GM12878 (cell line): ENCODE results near the gene CSTA. TPM values are rescaled to one million over a fixed set of nuclear protein-coding genes. Genes with fewer than 3 reads are reported as not detected.

Source experiments
- CEBPB ChIP-seq, 2 experiments: fragments of 150-350 bp in 1 of 2; IDR thresholded peaks; 2 replicates each; pipeline ENCODE4 v1.6.1; 2012 to 2014; ENCODE audit warnings: low read depth in 2 of 2, low read length in 2 of 2, borderline replicate concordance in 1 of 2, inconsistent platforms in 1 of 2
- CHD4 ChIP-seq: fragments of 200-600 bp; sonication (generic); IDR thresholded peaks from 2 replicates; pipeline ENCODE4 v1.6.1; 2016; ENCODE audit warnings: mild to moderate bottlenecking
- CTCF ChIP-seq, 3 experiments: IDR thresholded peaks in 2 of 3; conservative IDR thresholded peaks in 1 of 3; 2 replicates each; pipeline ENCODE4 v1.5.1; 2011; ENCODE audit warnings: low read depth in 3 of 3, low read length in 3 of 3, mild to moderate bottlenecking in 3 of 3, control low read depth in 2 of 3, moderate library complexity in 2 of 3, inconsistent platforms in 1 of 3, mixed read lengths in 1 of 3; ENCODE audit not compliant: control insufficient read depth in 2 of 3, insufficient read depth in 1 of 3; ENCODE audit errors: extremely low read depth in 1 of 3
- CUX1 ChIP-seq: IDR thresholded peaks from 2 replicates; pipeline ENCODE4 v1.6.1; 2012; ENCODE audit warnings: improper control_type of control experiment, low read depth, low read length; ENCODE audit not compliant: insufficient replicate concordance
- GATAD2B ChIP-seq: fragments of 450-650 bp; conservative IDR thresholded peaks from 2 replicates; pipeline ENCODE4 v1.6.1; 2017; ENCODE audit warnings: low read depth, mild to moderate bottlenecking, moderate library complexity
- HCFC1 ChIP-seq: fragments of 150-350 bp; IDR thresholded peaks from 2 replicates; pipeline ENCODE4 v1.6.1; 2014; ENCODE audit warnings: low read length
- IKZF2 ChIP-seq, 2 experiments: fragments of 450-650 bp; IDR thresholded peaks; 2 replicates each; pipeline ENCODE4 v1.6.1; 2017; ENCODE audit warnings: mild to moderate bottlenecking in 2 of 2, moderate library complexity in 2 of 2
- NBN ChIP-seq: fragments of 450-650 bp; IDR thresholded peaks from 2 replicates; pipeline ENCODE4 v1.6.1; 2016
- POLR2A ChIP-seq: IDR thresholded peaks from 2 replicates; pipeline ENCODE4 v1.6.1; 2011; ENCODE audit warnings: low read depth, mild to moderate bottlenecking, low read length
- RAD21 ChIP-seq: IDR thresholded peaks from 2 replicates; pipeline ENCODE4 v1.6.1; 2011; ENCODE audit warnings: mild to moderate bottlenecking, low read depth, low read length, moderate library complexity; ENCODE audit not compliant: insufficient read depth
- RELB ChIP-seq: fragments of 450-650 bp; IDR thresholded peaks from 2 replicates; pipeline ENCODE4 v1.6.1; 2017; ENCODE audit warnings: low read depth, mild to moderate bottlenecking, moderate library complexity
- RUNX3 ChIP-seq: IDR thresholded peaks from 2 replicates; pipeline ENCODE4 v1.6.1; 2012; ENCODE audit warnings: low read length, inconsistent platforms
- SIX5 ChIP-seq: IDR thresholded peaks from 2 replicates; pipeline ENCODE4 v1.6.1; 2011; ENCODE audit warnings: mild to moderate bottlenecking, low read depth, low read length, moderate library complexity; ENCODE audit not compliant: severe bottlenecking
- SMARCA5 ChIP-seq: fragments of 450-650 bp; IDR thresholded peaks from 2 replicates; pipeline ENCODE4 v1.6.1; 2017; ENCODE audit warnings: mild to moderate bottlenecking
- SPI1 ChIP-seq: IDR thresholded peaks from 2 replicates; pipeline ENCODE4 v1.6.1; 2011; ENCODE audit warnings: low read depth, mild to moderate bottlenecking, low read length, moderate library complexity, borderline replicate concordance; ENCODE audit not compliant: insufficient read depth
- TCF12 ChIP-seq: IDR thresholded peaks from 2 replicates; pipeline ENCODE4 v1.6.1; 2011; ENCODE audit warnings: low read depth, mild to moderate bottlenecking, low read length
- YBX1 ChIP-seq: fragments of 450-650 bp; IDR thresholded peaks from 2 replicates; pipeline ENCODE4 v1.6.1; 2016; ENCODE audit warnings: antibody characterized with exemption
- YY1 ChIP-seq: IDR thresholded peaks from 2 replicates; pipeline ENCODE4 v1.6.1; 2011; ENCODE audit warnings: low read depth, mild to moderate bottlenecking, low read length
- ZNF384 ChIP-seq: IDR thresholded peaks from 2 replicates; pipeline ENCODE4 v1.6.1; 2012; ENCODE audit warnings: low read depth, mild to moderate bottlenecking, low read length, improper control_type of control experiment, borderline replicate concordance
- polyA plus RNA-seq, 11 experiments: library from polyadenylated mRNA; depleted of rRNA in 4 of 11; unstranded in 6 of 11; stranded (reverse) in 5 of 11; fragments of >200 nt; fragmentation: Nextera tagmentation in 4 of 11; fragmentation: Illumina TruSeq in 1 of 11; extraction: Ambion mirVana in 4 of 11; extraction: Trizol in 1 of 11; gene quantifications; 1 replicate in 1 of 11; 2 replicates in 10 of 11; pipeline versions ENCODE4 v1.2.1 to v1.2.3, GENCODE V29; 2011 to 2016; ENCODE audit warnings: inconsistent platforms in 2 of 11, missing spikeins in 2 of 11, low read depth in 1 of 11
- total RNA-seq, 4 experiments: library from RNA; depleted of rRNA in 3 of 4; stranded (reverse); fragments of >200 nt in 3 of 4; fragmentation: Illumina TruSeq in 1 of 4; extraction: Trizol in 1 of 4; gene quantifications; 2 replicates each; pipeline versions ENCODE4 v1.2.1 to v1.2.3, GENCODE V29; 2013 to 2021
- TF ChIP-seq, protein P1 (sequence below): fragments of 450-650 bp; IDR thresholded peaks from 2 replicates; pipeline ENCODE4 v1.6.1; 2017; ENCODE audit warnings: mild to moderate bottlenecking
- TF ChIP-seq, protein P2 (sequence below): IDR thresholded peaks from 2 replicates; pipeline ENCODE4 v1.6.1; 2011; ENCODE audit warnings: low read depth, mild to moderate bottlenecking, low read length, moderate library complexity, borderline replicate concordance; ENCODE audit errors: extremely low read depth

CSTA gene
- total and polyA plus RNA-seq, 10 of the 15 experiments (the other 5 are each of a cell fraction or from before 2014, with no cell fraction given): 1.8 to 6.7 (median 3.4) TPM

GRCh38 chr3:122325769-122326168 lies 721 bp downstream of the CSTA start (continued):
- TF ChIP-seq, protein P1, sequence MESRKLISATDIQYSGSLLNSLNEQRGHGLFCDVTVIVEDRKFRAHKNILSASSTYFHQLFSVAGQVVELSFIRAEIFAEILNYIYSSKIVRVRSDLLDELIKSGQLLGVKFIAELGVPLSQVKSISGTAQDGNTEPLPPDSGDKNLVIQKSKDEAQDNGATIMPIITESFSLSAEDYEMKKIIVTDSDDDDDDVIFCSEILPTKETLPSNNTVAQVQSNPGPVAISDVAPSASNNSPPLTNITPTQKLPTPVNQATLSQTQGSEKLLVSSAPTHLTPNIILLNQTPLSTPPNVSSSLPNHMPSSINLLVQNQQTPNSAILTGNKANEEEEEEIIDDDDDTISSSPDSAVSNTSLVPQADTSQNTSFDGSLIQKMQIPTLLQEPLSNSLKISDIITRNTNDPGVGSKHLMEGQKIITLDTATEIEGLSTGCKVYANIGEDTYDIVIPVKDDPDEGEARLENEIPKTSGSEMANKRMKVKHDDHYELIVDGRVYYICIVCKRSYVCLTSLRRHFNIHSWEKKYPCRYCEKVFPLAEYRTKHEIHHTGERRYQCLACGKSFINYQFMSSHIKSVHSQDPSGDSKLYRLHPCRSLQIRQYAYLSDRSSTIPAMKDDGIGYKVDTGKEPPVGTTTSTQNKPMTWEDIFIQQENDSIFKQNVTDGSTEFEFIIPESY: no peak
- TF ChIP-seq NBN (no peak), SMARCA5 (no peak), RELB (0 out of 2 replicates have a peak, but pooled peaks have one; percentile 16), POLR2A (no peak), HCFC1 (no peak), CUX1 (no peak), RUNX3 (no peak), CHD4 (no peak), CEBPB (IDR thresholded peaks at IDR 0.05; ENCODE audit: borderline replicate concordance in 1 of 2, low read depth in 2 of 2, low read length in 2 of 2) (no peak), GATAD2B (no peak), TCF12 (no peak), YY1 (no peak), SPI1 (peak; percentile 83), IKZF2 (IDR thresholded peaks at IDR 0.05) (peak in 1 of 2 experiments; percentile 44; a peak in 3 of 4 replicates), CTCF (IDR thresholded peaks at IDR 0.05 in 2 of 3, conservative IDR thresholded peaks at IDR 0.05 in 1 of 3; ENCODE audit: control insufficient read depth in 2 of 3, extremely low read depth in 1 of 3, insufficient read depth in 1 of 3, low read depth in 3 of 3, low read length in 3 of 3) (no peak), RAD21 (no peak), SIX5 (no peak), ZNF384 (no peak), YBX1 (no peak)
- TF ChIP-seq, protein P2, sequence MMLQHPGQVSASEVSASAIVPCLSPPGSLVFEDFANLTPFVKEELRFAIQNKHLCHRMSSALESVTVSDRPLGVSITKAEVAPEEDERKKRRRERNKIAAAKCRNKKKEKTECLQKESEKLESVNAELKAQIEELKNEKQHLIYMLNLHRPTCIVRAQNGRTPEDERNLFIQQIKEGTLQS: no peak
